Adrenal gland (tissue), 12 donors: ENCODE results near the gene FHDC1. TPM values are rescaled to one million over a fixed set of nuclear protein-coding genes. Genes with fewer than 3 reads are reported as not detected.

Source experiments
- DNase-seq, 7 donors: peaks; one replicate each; pipeline ENCODE4 v3.0.0-alpha.2; 2019 to 2020
- H3K27ac ChIP-seq, 5 donors: fragments of 200-600 bp; sonication (generic) in 4 of 5; 1 replicate in 3 of 5; 2 replicates in 2 of 5; pipeline versions ENCODE4 v1.5.1 to v1.8.0; 2016 to 2020; ENCODE audit warnings: mild to moderate bottlenecking in 1 of 5
- H3K27me3 ChIP-seq: fragments of 200-600 bp; 2 replicates; pipeline ENCODE4 v1.8.0; 2021
- H3K36me3 ChIP-seq, 2 donors: fragments of 200-600 bp; replicated peaks in 1 of 2; 1 replicate in 1 of 2; 2 replicates in 1 of 2; pipeline versions ENCODE4 v1.5.1 to v1.8.0; 2018 to 2022
- H3K4me1 ChIP-seq, 2 donors: fragments of 200-600 bp; replicated peaks in 1 of 2; 1 replicate in 1 of 2; 2 replicates in 1 of 2; pipeline versions ENCODE4 v1.5.1 to v1.8.0; 2018 to 2021
- H3K4me3 ChIP-seq, 4 donors: fragments of 200-600 bp; sonication (generic) in 3 of 4; one replicate each; pipeline ENCODE4 v1.5.1; 2016 to 2018
- H3K9me3 ChIP-seq, 3 donors: fragments of 200-600 bp; sonication (generic) in 1 of 3; replicated peaks in 1 of 3; 1 replicate in 2 of 3; 2 replicates in 1 of 3; pipeline versions ENCODE4 v1.5.1 to v1.8.0; 2016 to 2021
- CTCF ChIP-seq, 6 experiments: fragments of 450-650 bp in 4 of 6; fragments of 200-600 bp in 2 of 6; sonication (generic) in 1 of 6; IDR thresholded peaks; 1 replicate in 5 of 6; 2 replicates in 1 of 6; pipeline versions ENCODE4 v1.5.1 to v1.8.0; 2016 to 2021; ENCODE audit warnings: antibody characterized with exemption in 6 of 6, mild to moderate bottlenecking in 2 of 6, moderate library complexity in 1 of 6
- POLR2A ChIP-seq, 2 donors: fragments of 450-650 bp; IDR thresholded peaks; one replicate each; pipeline ENCODE4 v1.6.1; 2017; ENCODE audit warnings: antibody characterized with exemption in 2 of 2, mild to moderate bottlenecking in 2 of 2, moderate library complexity in 1 of 2
- WGBS, 4 donors: extraction: QIAGEN DNeasy Blood & Tissue Kit in 2 of 4; methylation state at CpG; one replicate each; pipeline versions ENCODE4 v1.1.5 to v1.1.7; 2013 to 2017; 5-methylcytosine and 5-hydroxymethylcytosine counted together
- intact Hi-C, 2 donors: fragments of 100-400 bp; cut with DNase I; formaldehyde crosslinking; loops; one replicate each; pipeline versions ENCODE4 v1.14.1 to v1.15.0; 2022 to 2023
- polyA plus RNA-seq, 3 donors: library from polyadenylated mRNA; stranded (reverse); fragments of 200-250 nt in 2 of 3; fragments of 350-450 nt in 1 of 3; fragmentation: Illumina TruSeq in 1 of 3; extraction: RNeasy Lipid Tissue Mini Kit (QIAGEN cat#74804) in 1 of 3; gene quantifications; one replicate each; pipeline ENCODE4 v1.2.3, GENCODE V29; 2013 to 2014
- total RNA-seq, 9 donors: library from RNA; depleted of rRNA in 4 of 9; stranded (reverse); fragments of >200 nt in 4 of 9; fragments of 120-200 nt in 1 of 9; fragmentation: NEBNext Ultra II Directional in 1 of 9; extraction: Animal tissue kit (Norgen Biotek cat#: 25700) in 1 of 9; gene quantifications; one replicate each; pipeline versions ENCODE4 v1.1.0 to v1.2.4, GENCODE V29; 2013 to 2023
- donor health status: healthy with polysubstance abuse.
- donor health status: Bipolar disorder and iron deficiency.
- donor health status: DM: yes; HTN: yes; CAD: no.
- donor health status: DM: no; HTN: no; CAD: no.
- donor health status: DM: no; HTN: no; CAD: no.
- donor health status: DM: yes; HTN: yes; CAD: no.

The FHDC1 gene
- total and polyA plus RNA-seq, 12 donors, result 0.09 to 1.2 (median 0.36) TPM

GRCh38 chr4:152917543-152918395, 18.4 kb upstream of the FHDC1 start:
- 89 to 94% (median 91%) methylated on average over 3 of the region's 3 CpGs for WGBS, 4 donors
- H3K9me3 ChIP-seq, result no peaks in the 10 kb centered on the region
- H3K27me3 ChIP-seq, result no peaks in the 10 kb centered on the region
- TF ChIP-seq CTCF (IDR thresholded peaks at IDR 0.05) (no peak), POLR2A (IDR thresholded peaks at IDR 0.05) (no peak)
- intact Hi-C loops, result no loop called here
- H3K4me3 ChIP-seq, result no peak overlapping the region
- DNase-seq, result no peak
- H3K36me3 ChIP-seq, result no peaks in the 10 kb centered on the region
- H3K27ac ChIP-seq, result no peak overlapping the region
- H3K4me1 ChIP-seq, result no peaks in the 10 kb centered on the region

- 95 to 100% (median 97%) methylated on average over 2 of the region's 2 CpGs for WGBS, 4 donors
These were observed 16.3 kb upstream of the FHDC1 start for GRCh38 chr4:152919826-152920225.

GRCh38 chr4:152920768-152921167, 15.4 kb upstream of the FHDC1 start:
- TF ChIP-seq POLR2A (IDR thresholded peaks at IDR 0.05) (no peak), CTCF (IDR thresholded peaks at IDR 0.05) (no peak)
- WGBS, 4 donors, result 38 to 69% (median 58%) methylated on average over 1 of the region's 1 CpG
- intact Hi-C loops, result no loop called here

More at GRCh38 chr4:152919826-152920225, 16.3 kb upstream of the FHDC1 start:
- no peak overlapping the region for H3K27ac ChIP-seq
- intact Hi-C loops, result no loop called here
- H3K27me3 ChIP-seq, result no peaks in the 10 kb centered on the region
- TF ChIP-seq POLR2A (IDR thresholded peaks at IDR 0.05) (no peak), CTCF (IDR thresholded peaks at IDR 0.05) (no peak)
- no peaks in the 10 kb centered on the region for H3K9me3 ChIP-seq
- H3K4me3 ChIP-seq, result no peak overlapping the region
- H3K36me3 ChIP-seq, result no peaks in the 10 kb centered on the region
- DNase-seq, result no peak
- no peaks in the 10 kb centered on the region for H3K4me1 ChIP-seq

GRCh38 chr4:152921284-152921683, 14.8 kb upstream of the FHDC1 start:
- Histone ChIP-seq H3K27me3 (no peaks in the 10 kb centered on the region), H3K9me3 (no peaks in the 10 kb centered on the region), H3K27ac (no peak overlapping the region), H3K4me1 (no peaks in the 10 kb centered on the region), H3K4me3 (no peak overlapping the region), H3K36me3 (no peaks in the 10 kb centered on the region)
- TF ChIP-seq POLR2A (IDR thresholded peaks at IDR 0.05) (no peak), CTCF (IDR thresholded peaks at IDR 0.05) (no peak)
- intact Hi-C loops, result no loop called here
- no peak for DNase-seq

More at GRCh38 chr4:152920768-152921167, 15.4 kb upstream of the FHDC1 start:
- DNase-seq, result no peak
- Histone ChIP-seq H3K27me3 (no peaks in the 10 kb centered on the region), H3K9me3 (no peaks in the 10 kb centered on the region), H3K27ac (no peak overlapping the region), H3K4me1 (no peaks in the 10 kb centered on the region), H3K36me3 (no peaks in the 10 kb centered on the region), H3K4me3 (no peak overlapping the region)
